SK-N-SH treated with all-trans-retinoic acid at 6 μM for 48 hours (cell line): ENCODE measurements around the gene CELSR2.

Experiments
- ESRRG ChIP-seq: fragments of 250-450 bp; sonication (Bioruptor Pico); IDR thresholded peaks from 2 replicates; pipeline ENCODE4 v1.6.1; 2021; ENCODE audit warnings: mild to moderate bottlenecking
- GLIS3 ChIP-seq: fragments of 250-450 bp; sonication (Bioruptor Pico); IDR thresholded peaks from 2 replicates; pipeline ENCODE4 v1.5.0; 2020; ENCODE audit warnings: mild to moderate bottlenecking, moderate library complexity
- PPARA ChIP-seq: fragments of 250-450 bp; sonication (Bioruptor Pico); IDR thresholded peaks from 2 replicates; pipeline ENCODE4 v1.5.0; 2020; ENCODE audit warnings: mild to moderate bottlenecking, borderline replicate concordance
- ZFP3 ChIP-seq: fragments of 250-450 bp; sonication (Bioruptor Pico); IDR thresholded peaks from 2 replicates; pipeline ENCODE4 v1.5.0; 2020; ENCODE audit warnings: mild to moderate bottlenecking, moderate library complexity
- ZNF565 ChIP-seq: fragments of 450-650 bp; formaldehyde crosslinking; conservative IDR thresholded peaks from 2 replicates; pipeline ENCODE4 v1.5.0; 2020; ENCODE audit warnings: low read depth, mild to moderate bottlenecking, moderate library complexity
- ZNF8 ChIP-seq: fragments of 450-650 bp; formaldehyde crosslinking; IDR thresholded peaks from 2 replicates; pipeline ENCODE4 v1.5.0; 2020; ENCODE audit warnings: mild to moderate bottlenecking, moderate library complexity
- TF ChIP-seq, protein P1 (sequence below): fragments of 250-450 bp; sonication (Bioruptor Pico); IDR thresholded peaks from 2 replicates; pipeline ENCODE4 v1.5.1; 2020; ENCODE audit warnings: low read depth, mild to moderate bottlenecking, moderate library complexity

DNA sequence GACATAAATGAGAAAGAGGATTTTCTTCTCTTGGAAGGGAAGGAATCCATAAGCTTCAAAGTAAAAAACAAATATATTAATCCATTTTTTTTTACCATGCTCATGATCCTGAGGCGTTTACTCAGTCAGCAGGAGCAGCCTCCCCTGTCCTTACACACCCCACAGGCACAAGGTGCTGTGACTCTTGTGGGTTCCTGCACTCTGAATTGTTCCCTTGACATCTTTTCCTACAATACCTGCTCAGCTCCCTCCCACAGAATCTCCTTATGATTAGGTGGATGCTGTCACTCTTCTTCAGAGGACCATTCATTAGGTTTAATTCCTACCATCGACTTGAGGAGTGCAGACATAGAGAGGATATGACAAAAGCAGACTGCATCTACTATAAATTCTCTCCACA lies 43.7 kb downstream of the CELSR2 start:
- TF ChIP-seq GLIS3 (CRISPR knock-in tag) (no peak), ZFP3 (CRISPR knock-in tag) (no peak), ZNF565 (CRISPR knock-in tag) (no peak), PPARA (no peak), ESRRG (no peak), ZNF8 (CRISPR knock-in tag) (no peak)
- TF ChIP-seq, protein P1, sequence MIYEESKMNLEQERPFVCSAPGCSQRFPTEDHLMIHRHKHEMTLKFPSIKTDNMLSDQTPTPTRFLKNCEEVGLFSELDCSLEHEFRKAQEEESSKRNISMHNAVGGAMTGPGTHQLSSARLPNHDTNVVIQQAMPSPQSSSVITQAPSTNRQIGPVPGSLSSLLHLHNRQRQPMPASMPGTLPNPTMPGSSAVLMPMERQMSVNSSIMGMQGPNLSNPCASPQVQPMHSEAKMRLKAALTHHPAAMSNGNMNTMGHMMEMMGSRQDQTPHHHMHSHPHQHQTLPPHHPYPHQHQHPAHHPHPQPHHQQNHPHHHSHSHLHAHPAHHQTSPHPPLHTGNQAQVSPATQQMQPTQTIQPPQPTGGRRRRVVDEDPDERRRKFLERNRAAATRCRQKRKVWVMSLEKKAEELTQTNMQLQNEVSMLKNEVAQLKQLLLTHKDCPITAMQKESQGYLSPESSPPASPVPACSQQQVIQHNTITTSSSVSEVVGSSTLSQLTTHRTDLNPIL = no peak
